ENCODE data around the gene PAQR5.

DNA sequence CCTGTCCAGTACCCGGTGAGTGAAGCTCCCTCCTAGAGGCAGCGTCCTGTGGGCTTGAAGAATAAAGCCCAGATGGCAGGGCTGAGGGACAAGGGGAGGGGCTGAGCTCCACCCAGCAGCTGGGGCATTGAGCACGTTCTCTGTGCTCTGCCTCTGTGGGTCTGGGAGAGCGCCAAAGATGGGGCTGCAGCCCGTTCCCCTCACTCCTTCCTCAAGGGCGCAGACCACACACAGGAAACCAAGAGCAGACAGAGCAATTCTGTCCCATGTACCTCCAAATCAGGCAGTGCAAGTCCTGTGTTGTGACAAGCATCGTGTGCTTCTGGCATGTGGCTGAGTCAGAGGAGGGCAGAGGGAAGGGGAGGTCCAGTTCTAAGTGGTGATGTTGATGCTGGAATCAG is 99.8 kb downstream of the PAQR5 start:
- TF ChIP-seq, protein P1, sequence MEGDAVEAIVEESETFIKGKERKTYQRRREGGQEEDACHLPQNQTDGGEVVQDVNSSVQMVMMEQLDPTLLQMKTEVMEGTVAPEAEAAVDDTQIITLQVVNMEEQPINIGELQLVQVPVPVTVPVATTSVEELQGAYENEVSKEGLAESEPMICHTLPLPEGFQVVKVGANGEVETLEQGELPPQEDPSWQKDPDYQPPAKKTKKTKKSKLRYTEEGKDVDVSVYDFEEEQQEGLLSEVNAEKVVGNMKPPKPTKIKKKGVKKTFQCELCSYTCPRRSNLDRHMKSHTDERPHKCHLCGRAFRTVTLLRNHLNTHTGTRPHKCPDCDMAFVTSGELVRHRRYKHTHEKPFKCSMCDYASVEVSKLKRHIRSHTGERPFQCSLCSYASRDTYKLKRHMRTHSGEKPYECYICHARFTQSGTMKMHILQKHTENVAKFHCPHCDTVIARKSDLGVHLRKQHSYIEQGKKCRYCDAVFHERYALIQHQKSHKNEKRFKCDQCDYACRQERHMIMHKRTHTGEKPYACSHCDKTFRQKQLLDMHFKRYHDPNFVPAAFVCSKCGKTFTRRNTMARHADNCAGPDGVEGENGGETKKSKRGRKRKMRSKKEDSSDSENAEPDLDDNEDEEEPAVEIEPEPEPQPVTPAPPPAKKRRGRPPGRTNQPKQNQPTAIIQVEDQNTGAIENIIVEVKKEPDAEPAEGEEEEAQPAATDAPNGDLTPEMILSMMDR (conservative IDR thresholded peaks at IDR 0.05; ENCODE audit: low read length): no peak
- TF ChIP-seq EZH2phosphoT487 (IDR thresholded peaks at IDR 0.05; ENCODE audit: borderline replicate concordance): no peak

Measured in Loucy (cell line).